ENCODE measurements around the gene ATM.
"Not testable (repeated sequence)": the region's sequence is repeated elsewhere in the genome, so short reads cannot be mapped to it uniquely, and the experiment has no call there.

ATM gene

GRCh38 chr11:108278546-108278945 is 55.7 kb downstream of the ATM start:
- no peak for DNase-seq (ENCODE audit: low read depth in 2 of 2)

DNA sequence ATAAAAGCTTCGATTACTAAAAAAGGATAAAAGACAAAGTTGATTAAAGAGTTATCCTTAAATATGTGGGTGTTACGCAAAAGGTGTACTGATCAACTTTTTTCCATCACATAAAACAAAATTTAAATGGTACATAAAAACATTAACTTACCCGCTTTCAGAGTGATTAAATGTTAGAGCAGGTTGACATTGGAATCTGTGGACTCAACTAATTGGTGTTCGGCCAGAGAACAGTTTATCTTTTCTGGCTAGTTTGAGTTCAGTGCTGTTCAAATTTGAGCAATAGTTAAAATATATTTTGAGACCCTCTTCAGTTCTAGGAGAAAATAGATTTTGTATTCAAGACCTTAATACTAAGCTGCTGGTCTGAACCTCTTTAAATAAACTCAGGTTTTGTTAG is 56.1 kb downstream of the ATM start:
- DNase-seq (ENCODE audit: low read depth in 2 of 2): no peak

DNA sequence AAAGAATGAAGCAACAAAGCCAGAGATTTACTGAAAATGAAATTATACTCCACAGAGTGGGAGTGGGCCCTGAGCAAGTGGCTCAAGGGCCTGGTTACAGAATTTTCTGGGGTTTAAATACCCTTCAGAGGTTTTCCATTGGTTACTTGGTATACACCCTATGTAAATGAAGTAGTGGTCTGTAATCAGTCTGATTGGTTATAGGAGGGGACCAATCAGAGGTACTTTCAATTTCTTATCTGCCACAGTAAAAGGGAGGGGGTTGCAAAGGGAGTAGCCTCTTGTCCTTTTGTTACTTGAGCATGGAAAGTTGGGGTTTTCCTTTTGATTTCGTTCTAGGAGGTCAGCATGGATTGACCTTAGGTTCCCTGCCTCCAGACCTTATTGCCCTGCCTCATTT is 63.5 kb downstream of the ATM start:
- no peak for DNase-seq (ENCODE audit: low read depth in 2 of 2)

DNA sequence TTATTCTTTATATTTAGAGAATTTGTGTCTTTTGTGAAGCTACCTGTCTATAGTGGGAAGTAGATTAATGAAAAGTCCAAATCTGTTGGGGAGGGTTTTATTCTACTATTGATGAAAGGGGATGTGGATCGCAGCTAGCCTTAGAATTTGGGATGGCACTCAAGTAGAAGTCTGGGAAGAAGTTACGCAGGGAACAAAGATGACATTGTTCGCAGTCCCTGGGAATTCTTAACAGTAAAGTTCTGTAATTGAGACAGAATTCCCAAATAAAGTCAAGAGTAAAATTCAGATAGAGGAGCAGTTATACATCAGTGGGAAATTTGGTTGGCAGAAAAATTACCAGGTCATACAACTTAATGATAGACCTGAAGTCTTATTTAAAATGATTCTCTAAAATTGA is 64.1 kb downstream of the ATM start:
- DNase-seq (ENCODE audit: low read depth in 2 of 2): no peak

GRCh38 chr11:108289066-108289465 is 66.2 kb downstream of the ATM start:
- DNase-seq (ENCODE audit: low read depth in 2 of 2): not testable (repeated sequence)

- DNase-seq (ENCODE audit: low read depth in 2 of 2): no peak
Observed at GRCh38 chr11:108289699-108290098, 66.8 kb downstream of the ATM start.

DNA sequence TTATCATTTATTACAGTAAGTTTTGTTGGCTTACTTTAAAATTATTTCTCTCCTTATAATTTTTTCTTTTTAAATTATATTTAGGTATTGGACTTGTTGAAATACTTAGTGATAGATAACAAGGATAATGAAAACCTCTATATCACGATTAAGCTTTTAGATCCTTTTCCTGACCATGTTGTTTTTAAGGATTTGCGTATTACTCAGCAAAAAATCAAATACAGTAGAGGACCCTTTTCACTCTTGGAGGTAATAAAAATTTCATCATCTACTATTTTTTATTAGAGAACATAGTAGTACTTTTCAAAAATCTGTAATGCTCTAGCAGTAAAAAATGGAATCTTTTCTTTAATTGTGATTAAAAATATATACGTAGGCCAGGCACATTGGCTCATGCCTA is 70.4 kb downstream of the ATM start:
- no peak for DNase-seq (ENCODE audit: low read depth in 2 of 2)

GRCh38 chr11:108302121-108302785 is 79.4 kb downstream of the ATM start:
- no peak for DNase-seq (ENCODE audit: low read depth in 2 of 2)

DNA sequence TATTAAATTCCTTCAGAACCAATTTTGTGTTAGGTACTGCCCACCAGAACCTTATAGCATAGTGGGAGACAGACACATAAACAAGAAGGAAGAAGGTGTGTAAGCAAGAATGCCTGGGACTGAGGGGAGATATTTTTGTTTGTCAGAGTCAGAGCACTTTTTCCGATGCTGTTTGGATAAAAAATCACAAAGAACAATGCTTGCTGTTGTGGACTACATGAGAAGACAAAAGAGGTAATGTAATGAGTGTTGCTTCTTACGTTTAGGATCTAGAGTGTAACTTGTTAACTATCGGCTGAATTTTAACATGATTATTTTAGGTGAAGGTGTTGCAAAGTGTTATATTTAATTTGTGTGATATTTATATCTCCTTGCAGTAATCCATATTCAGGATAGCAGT is 84.9 kb downstream of the ATM start:
- no peak for DNase-seq (ENCODE audit: low read depth in 2 of 2)

- no peak for DNase-seq (ENCODE audit: low read depth in 2 of 2)
Observed at GRCh38 chr11:108313444-108313843, 90.6 kb downstream of the ATM start.

- no peak for DNase-seq (ENCODE audit: low read depth in 2 of 2)
Observed at GRCh38 chr11:108316061-108316460, 93.2 kb downstream of the ATM start.

GRCh38 chr11:108319541-108320145 is 96.8 kb downstream of the ATM start:
- no peak for DNase-seq (ENCODE audit: low read depth in 2 of 2)

- no peak for DNase-seq (ENCODE audit: low read depth in 2 of 2)
Observed at GRCh38 chr11:108322666-108323065, 99.8 kb downstream of the ATM start.

DNA sequence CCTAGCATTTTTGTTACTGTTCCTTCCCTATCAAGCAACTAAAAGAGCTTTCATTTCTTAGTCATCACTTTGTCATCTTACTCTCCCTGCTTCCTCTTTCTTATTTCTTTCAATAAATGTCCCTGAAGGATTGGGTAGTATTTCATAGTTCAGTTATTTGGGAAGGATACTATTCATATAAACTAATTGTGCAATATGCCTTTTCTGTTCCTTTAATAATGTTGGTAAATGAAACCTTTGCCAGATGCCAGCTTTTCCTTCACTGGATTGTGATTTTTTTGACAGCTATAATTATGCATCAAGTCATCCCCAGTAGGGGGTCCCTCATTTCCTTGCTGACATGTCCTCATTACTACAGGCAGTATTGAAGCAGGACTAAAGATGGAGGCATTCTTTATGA is 101.7 kb downstream of the ATM start:
- no peak for DNase-seq (ENCODE audit: low read depth in 2 of 2)

DNA sequence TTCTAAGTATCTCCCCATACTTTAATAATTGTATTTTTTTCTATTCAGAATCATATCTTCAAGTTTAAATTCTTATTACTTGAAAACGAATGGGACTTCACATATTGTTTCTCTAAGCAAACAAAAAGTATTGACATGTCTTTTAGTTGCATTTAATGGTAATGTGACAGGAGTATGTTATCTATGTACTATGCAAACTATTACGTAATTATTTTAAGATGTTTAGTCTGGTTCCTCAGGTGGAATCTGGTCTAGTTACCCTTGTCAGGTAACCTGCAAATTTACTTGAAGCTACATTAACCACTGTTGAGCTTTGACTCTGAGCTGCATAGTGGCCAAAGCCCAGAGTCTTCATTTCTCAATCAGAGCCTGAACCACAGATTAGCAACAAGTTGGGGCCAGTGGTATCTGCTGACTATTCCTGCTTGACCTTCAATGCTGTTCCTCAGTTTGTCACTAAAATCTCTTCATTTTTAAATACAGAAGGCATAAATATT is 110.6 kb downstream of the ATM start:
- DNase-seq (ENCODE audit: low read depth in 2 of 2): no peak

GRCh38 chr11:108338750-108339149 is 115.9 kb downstream of the ATM start:
- DNase-seq (ENCODE audit: low read depth in 2 of 2): no peak

GRCh38 chr11:108340973-108341372 is 118.1 kb downstream of the ATM start:
- no peak for DNase-seq (ENCODE audit: low read depth in 2 of 2)

DNA sequence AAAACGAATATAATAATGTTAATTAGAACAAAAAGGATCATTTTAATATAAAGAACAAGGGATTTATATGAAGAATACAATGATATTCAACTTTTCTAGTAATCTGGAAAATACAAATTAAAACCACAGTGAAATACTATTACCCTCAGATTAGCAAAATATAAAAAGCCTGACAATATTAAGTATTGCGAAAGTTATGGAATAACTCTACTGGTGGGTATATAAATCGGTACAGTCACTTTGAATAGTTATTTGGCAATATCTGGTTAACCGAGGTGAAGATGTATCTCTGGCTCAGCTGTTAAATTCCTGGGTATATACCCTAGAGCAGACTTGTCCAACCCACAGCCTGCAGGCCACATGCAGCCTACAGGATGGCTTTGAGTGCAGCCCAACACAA is 118.8 kb downstream of the ATM start:
- DNase-seq (ENCODE audit: low read depth in 2 of 2): no peak

GRCh38 chr11:108343714-108344113 is 120.8 kb downstream of the ATM start:
- DNase-seq (ENCODE audit: low read depth in 2 of 2): no peak

GRCh38 chr11:108345767-108346166 is 122.9 kb downstream of the ATM start:
- no peak for DNase-seq (ENCODE audit: low read depth in 2 of 2)

DNA sequence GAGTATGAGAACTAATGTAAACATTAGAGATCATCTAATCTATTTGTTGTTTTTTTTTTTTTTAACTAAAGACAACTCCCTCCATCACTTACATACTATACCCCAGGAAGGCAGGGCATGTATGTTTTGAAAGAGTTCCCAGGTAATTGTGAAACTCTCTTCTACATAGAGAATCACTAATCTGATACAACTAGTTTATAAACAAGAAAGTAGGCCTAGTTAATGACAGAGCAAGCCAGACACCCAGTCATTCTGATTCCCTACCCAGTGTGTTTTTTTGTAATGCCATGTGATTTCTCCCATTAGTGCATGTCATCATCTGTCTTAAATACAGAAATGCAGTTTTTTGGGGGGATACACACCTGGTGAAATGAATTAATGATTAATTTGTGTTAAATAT is 123.6 kb downstream of the ATM start:
- DNase-seq (ENCODE audit: low read depth in 2 of 2): no peak

DNA sequence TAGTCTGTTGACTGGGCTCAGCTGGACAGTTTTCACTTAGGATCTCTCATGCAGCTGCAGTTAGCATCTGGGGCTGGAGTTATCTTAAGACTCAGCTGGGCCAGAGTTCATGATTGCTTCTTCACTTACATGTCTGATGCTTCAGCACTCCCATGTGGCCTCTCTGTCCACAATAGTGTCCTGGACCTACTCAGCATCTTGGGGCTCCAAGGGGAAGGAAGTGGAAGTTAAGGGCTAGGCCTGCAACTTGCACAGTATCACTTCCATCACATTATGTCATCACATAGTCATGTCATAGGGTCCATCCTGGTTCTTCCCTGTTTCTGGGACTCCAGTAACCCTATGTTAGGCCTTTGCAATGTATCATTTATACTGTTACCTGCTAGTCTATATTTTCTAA is 128.6 kb downstream of the ATM start:
- DNase-seq (ENCODE audit: low read depth in 2 of 2): no peak

DNA sequence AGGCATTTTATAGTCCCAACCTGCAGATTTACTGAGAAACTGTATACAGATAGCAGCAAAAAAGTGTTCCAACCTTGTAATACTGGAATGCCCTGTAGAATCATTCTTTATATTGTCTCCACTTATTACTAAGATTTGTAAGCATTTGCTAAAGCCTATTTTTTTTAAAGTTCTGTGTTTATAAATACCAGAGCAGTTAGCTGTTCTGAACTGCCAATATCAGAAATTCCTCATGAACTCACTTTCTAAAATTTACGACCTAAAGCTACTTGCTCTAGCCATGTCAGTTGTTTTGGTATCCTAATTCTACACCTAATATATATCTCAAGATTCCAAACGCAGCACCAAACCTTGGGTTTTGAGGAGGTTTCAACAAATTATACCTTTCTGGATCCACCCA is 141.3 kb downstream of the ATM start:
- no peak for DNase-seq (ENCODE audit: low read depth in 2 of 2)

DNA sequence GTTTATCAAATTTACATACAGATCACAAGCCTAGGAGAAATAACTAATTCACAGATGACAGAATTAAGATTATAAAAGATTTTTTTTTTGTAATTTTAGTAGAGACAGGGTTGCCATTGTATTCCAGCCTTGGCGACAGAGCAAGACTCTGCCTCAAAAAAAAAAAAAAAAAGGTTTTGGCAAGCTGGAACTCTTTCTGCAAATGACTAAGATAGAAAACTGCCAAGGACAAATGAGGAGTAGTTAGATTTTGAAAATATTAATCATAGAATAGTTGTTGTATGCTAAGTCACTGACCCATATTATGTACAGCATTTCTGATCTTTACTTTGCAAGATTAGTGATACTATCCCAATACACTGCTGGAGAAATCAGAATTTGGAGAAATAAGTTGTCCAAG is 145.3 kb downstream of the ATM start:
- no peak for DNase-seq (ENCODE audit: low read depth in 2 of 2)

All from stimulated activated CD8-positive, alpha-beta memory T cell treated with anti-CD3 and anti-CD28 coated beads, Interleukin-15, amount 100 ng/mL, for 48 hours (primary cell).